Type B pancreatic cell (in vitro differentiated cells): Measurements from ENCODE around the gene ZNF689. TPM values are rescaled to one million over a fixed set of nuclear protein-coding genes. Genes with fewer than 3 reads are reported as not detected.

Experiments
- DNase-seq: peaks from one replicate; pipeline ENCODE4 v3.0.0; 2021; ENCODE audit warnings: mixed read lengths; ENCODE audit not compliant: unreplicated experiment; ENCODE audit errors: extremely low spot score
- H3K27ac Mint-ChIP-seq: 2 replicates; pipeline ENCODE4 v1.8.0; 2021; ENCODE audit warnings: mild to moderate bottlenecking, mixed read lengths
- H3K27me3 Mint-ChIP-seq: 2 replicates; pipeline ENCODE4 v1.8.0; 2021; ENCODE audit warnings: mixed read lengths
- H3K36me3 Mint-ChIP-seq: 2 replicates; pipeline ENCODE4 v1.8.0; 2021; ENCODE audit warnings: mixed read lengths
- H3K4me1 Mint-ChIP-seq: one replicate; pipeline ENCODE4 v1.8.0; 2021; ENCODE audit warnings: mixed read lengths; ENCODE audit not compliant: unreplicated experiment
- H3K4me3 Mint-ChIP-seq: 2 replicates; pipeline ENCODE4 v1.8.0; 2021; ENCODE audit warnings: mild to moderate bottlenecking, mixed read lengths
- H3K9me3 Mint-ChIP-seq: 2 replicates; pipeline ENCODE4 v1.8.0; 2021; ENCODE audit warnings: mixed read lengths
- CTCF ChIP-seq: fragments of 200-600 bp; sonication (generic); conservative IDR thresholded peaks from 2 replicates; pipeline ENCODE4 v1.5.0; 2021; ENCODE audit warnings: antibody characterized with exemption, mild to moderate bottlenecking
- total RNA-seq: library from RNA; stranded (reverse); gene quantifications from 2 replicates; pipeline ENCODE4 v1.2.1, GENCODE V29; 2021; ENCODE audit warnings: low replicate concordance

ZNF689 gene
- total RNA-seq, 1 donor from 2014 or later = 14.9 TPM

GRCh38 chr16:30620169-30620568 lies 10.0 kb upstream of the ZNF689 start:
- Mint-ChIP-seq H3K9me3 (peaks cover 4% of the 10 kb centered on the region), H3K4me1 (peaks cover 10% of the 10 kb centered on the region), H3K36me3 (no peaks in the 10 kb centered on the region), H3K4me3 (no peak overlapping the region), H3K27me3 (no peaks in the 10 kb centered on the region), H3K27ac (no peak overlapping the region)
- no peak for DNase-seq
- TF ChIP-seq CTCF = no peak

- TF ChIP-seq CTCF = no peak
- no peak overlapping the region for H3K4me3 Mint-ChIP-seq
- DNase-seq = no peak
- H3K36me3 Mint-ChIP-seq = no peaks in the 10 kb centered on the region
- peaks cover 4% of the 10 kb centered on the region for H3K9me3 Mint-ChIP-seq
- H3K4me1 Mint-ChIP-seq = peaks cover 10% of the 10 kb centered on the region
- no peak overlapping the region for H3K27ac Mint-ChIP-seq
- no peaks in the 10 kb centered on the region for H3K27me3 Mint-ChIP-seq
These were observed 9.4 kb upstream of the ZNF689 start for GRCh38 chr16:30619638-30620037.

GRCh38 chr16:30619202-30619601 lies 9.0 kb upstream of the ZNF689 start:
- H3K4me3 Mint-ChIP-seq = no peak overlapping the region
- no peak overlapping the region for H3K27ac Mint-ChIP-seq
- no peak for TF ChIP-seq CTCF
- DNase-seq = no peak
- peaks cover 10% of the 10 kb centered on the region for H3K4me1 Mint-ChIP-seq
- no peaks in the 10 kb centered on the region for H3K27me3 Mint-ChIP-seq
- H3K36me3 Mint-ChIP-seq = no peaks in the 10 kb centered on the region
- H3K9me3 Mint-ChIP-seq = peaks cover 4% of the 10 kb centered on the region

GRCh38 chr16:30615358-30616091 lies 5.3 kb upstream of the ZNF689 start:
- H3K27me3 Mint-ChIP-seq = no peaks in the 10 kb centered on the region
- DNase-seq = no peak
- no peak overlapping the region for H3K27ac Mint-ChIP-seq
- TF ChIP-seq CTCF = peak; percentile 73
- H3K4me3 Mint-ChIP-seq = no peak overlapping the region
- peaks cover 3% of the 10 kb centered on the region for H3K4me1 Mint-ChIP-seq
- no peaks in the 10 kb centered on the region for H3K36me3 Mint-ChIP-seq
- no peaks in the 10 kb centered on the region for H3K9me3 Mint-ChIP-seq

- Mint-ChIP-seq H3K9me3 (no peaks in the 10 kb centered on the region), H3K4me3 (peak overlapping the region; percentile 96), H3K36me3 (peaks cover 3% of the 10 kb centered on the region), H3K27me3 (peaks cover 3% of the 10 kb centered on the region), H3K27ac (peak overlapping the region; percentile 63), H3K4me1 (peaks cover 8% of the 10 kb centered on the region)
- no peak for DNase-seq
- no peak for TF ChIP-seq CTCF
These were observed 925 bp downstream of the ZNF689 start for GRCh38 chr16:30609002-30609925.
